ENCODE measurements around the gene BRD2. TPM values are rescaled to one million over a fixed set of nuclear protein-coding genes. Genes with fewer than 3 reads are reported as not detected.

BRD2 gene
- total and polyA plus RNA-seq, 2 of the 4 experiments (the other 2 are of a cell fraction) = 99.5 to 144 TPM

- Histone ChIP-seq H3K23ac (ENCODE audit: low read depth, low read length) (peak overlapping the region; percentile 96), H3K9ac (ENCODE audit: low read depth, low read length) (peak overlapping the region; percentile 93), H4K91ac (ENCODE audit: insufficient read depth, low read depth, low read length) (peak overlapping the region; percentile 87), H3K27ac (ENCODE audit: insufficient read depth, low read length) (peak overlapping the region; percentile 93), H4K20me1 (ENCODE audit: insufficient read depth, low read length) (peaks cover 8% of the 10 kb centered on the region), H3K56ac (ENCODE audit: extremely low read depth, insufficient read depth, low read length) (peak overlapping the region; percentile 98), H3K14ac (replicated peaks; ENCODE audit: low read depth, low read length) (peak overlapping the region; percentile 96), H3K4me2 (ENCODE audit: low read depth, low read length) (peak overlapping the region; percentile 90), H3K4me3 (ENCODE audit: insufficient read depth, low read depth, low read length) (peak overlapping the region; percentile 80), H3K4ac (ENCODE audit: low read depth, low read length) (peak overlapping the region; percentile 95), H3K27me3 (ENCODE audit: control insufficient read depth, insufficient read depth, low read length) (no peaks in the 10 kb centered on the region), H3K36me3 (ENCODE audit: control insufficient read depth, insufficient read depth, low read length) (peaks cover 2% of the 10 kb centered on the region; the same call in 1 of the 2 replicates), H3K79me1 (ENCODE audit: low read depth in 1 of 2, low read length in 2 of 2) (peaks cover 10 to 49% of the 10 kb centered on the region in 2 experiments; a peak in 3 of 4 replicates), H2BK15ac (ENCODE audit: low read depth, low read length) (peak overlapping the region; percentile 33; the same call in 1 of the 3 replicates), H3K9me3 (ENCODE audit: control insufficient read depth, insufficient read depth, low read length) (no peaks in the 10 kb centered on the region), H2BK5ac (ENCODE audit: low read depth, low read length, poor library complexity, severe bottlenecking) (peak overlapping the region; percentile 89), H3K4me1 (ENCODE audit: control insufficient read depth, insufficient read depth, low read length) (peaks cover 4% of the 10 kb centered on the region; the same call in 1 of the 2 replicates), H2AK5ac (ENCODE audit: low read depth, low read length) (peak overlapping the region; percentile 94), H2BK120ac (ENCODE audit: low read depth, low read length) (peak overlapping the region; percentile 50), H4K8ac (ENCODE audit: low read depth in 2 of 2, low read length in 2 of 2) (peak overlapping the region; percentile 91 to 100), H2AK9ac (replicated peaks; ENCODE audit: low read depth, low read length, poor library complexity) (peak overlapping the region; percentile 92), H3K18ac (ENCODE audit: low read depth, low read length) (peak overlapping the region; percentile 62), H2AFZ (replicated peaks; ENCODE audit: low read length, poor library complexity) (peak overlapping the region; percentile 97), H3K9me1 (ENCODE audit: insufficient read depth, low read length) (no peaks in the 10 kb centered on the region; the same call in 1 of the 2 replicates), H2BK20ac (ENCODE audit: low read depth, low read length) (peak overlapping the region; percentile 4; the same call in 1 of the 2 replicates), H4K5ac (ENCODE audit: low read depth, low read length) (peak overlapping the region; percentile 76)
- intact Hi-C loops (cut with micrococcal nuclease) = loop anchor here (2.0 kb wide), 1 partner anchor 73 kb away; no protein-coding TSS in a partner anchor
- WGBS, 2 experiments (ENCODE audit: extremely low coverage in 2 of 2, insufficient read length in 1 of 2) = 5% methylated on average over 10 of the region's 16 CpGs; no CpG with 5 or more reads in 1 of the 2 experiments
- in situ Hi-C loops (cut with MboI; ENCODE audit: low sequenced_read_pairs) = loop anchor here (25.0 kb wide), 1 partner anchor 780 kb away; the partner anchor contains the start of genes AGER, AGPAT1, GPSM3 and PBX2
- TSS peak; percentile 38 for BruUV-seq (replicated peaks)
- dilution Hi-C loops (cut with HindIII; ENCODE audit: low sequenced_read_pairs, unreplicated experiment) = no loop called here
- ChIA-PET CTCF (interaction anchor here (0.6 to 2.2 kb wide), 8 partner anchors 10 to 99 kb away, joined by 3 to 10 read pairs (median 4); partner anchors contain the start of gene HLA-DMA), POLR2A (ENCODE audit: unreplicated experiment) (no interaction called here)
- peak; percentile 49 for DNase-seq
- peak; percentile 50 for TF ChIP-seq RAD21 (IDR thresholded peaks at IDR 0.05; ENCODE audit: low read length)
- peak; percentile 43 for TF ChIP-seq SMC3 (IDR thresholded peaks at IDR 0.05; ENCODE audit: low read depth, low read length)
- TF ChIP-seq MAFK (IDR thresholded peaks at IDR 0.05; ENCODE audit: low read depth, low read length) = no peak
- TF ChIP-seq CTCF (conservative IDR thresholded peaks at IDR 0.05; ENCODE audit: low read depth, low read length) = peak; percentile 43
- no peak for TF ChIP-seq MAZ (IDR thresholded peaks at IDR 0.05; ENCODE audit: borderline replicate concordance, low read depth, low read length)
- ATAC-seq (ENCODE audit: low read depth) = no peak
Observed at GRCh38 chr6:32967151-32968091, 973 bp upstream of the BRD2 start.
